ENCODE results near the gene SYPL1. TPM values are rescaled to one million over a fixed set of nuclear protein-coding genes. Genes with fewer than 3 reads are reported as not detected.

Gene SYPL1
- total RNA-seq, 1 experiment from 2014 or later: 78.0 TPM

DNA sequence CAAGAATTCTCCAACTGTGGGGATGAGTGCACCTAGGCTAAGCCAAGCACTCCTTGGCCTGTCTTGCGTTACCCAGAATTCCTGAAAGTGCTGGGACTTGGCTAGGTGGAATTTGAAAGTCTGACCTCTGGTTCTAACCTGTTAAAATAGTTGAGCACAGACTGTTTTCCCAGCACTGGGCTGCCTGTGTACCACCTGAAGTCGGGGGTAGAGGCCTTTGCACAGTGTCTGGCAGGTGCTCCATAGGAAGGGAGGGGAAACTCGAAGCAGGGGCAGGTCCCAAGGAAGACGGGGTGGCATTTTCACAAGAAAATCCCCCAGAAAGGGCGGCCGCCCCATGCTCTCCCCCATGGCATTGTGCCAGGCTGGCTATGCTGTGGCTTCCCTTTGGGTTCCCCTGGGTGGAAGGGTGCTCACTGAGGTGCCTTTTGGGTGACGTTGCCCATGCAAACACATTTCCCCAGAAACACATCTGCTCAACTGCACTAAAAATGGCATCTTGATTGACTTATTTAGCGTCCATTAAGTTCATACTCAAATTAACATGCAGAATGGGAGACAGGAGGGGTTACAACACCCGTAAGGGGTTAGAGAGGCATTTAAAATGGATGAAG, 62.9 kb downstream of the SYPL1 start:
- DNase-seq (ENCODE audit: low read depth, low spot score) (no peak), ATAC-seq (no peak)
- no peak overlapping the region for H2AFZ ChIP-seq (ENCODE audit: low read depth, low read length, poor library complexity, severe bottlenecking)
- no peaks in the 10 kb centered on the region for H3K4me1 ChIP-seq (ENCODE audit: control insufficient read depth in 1 of 2, insufficient read depth in 2 of 2, low read length in 2 of 2)
- ChIA-PET POLR2A (no interaction called here), RAD21 (ENCODE audit: low non-redundant PET in 1 of 2, low total read pairs in 2 of 2, uncharacterized antibody in 2 of 2, unreplicated experiment in 2 of 2) (no interaction called here), CTCF (no interaction called here)
- intact Hi-C loops (cut with micrococcal nuclease): loop anchor here (10.0 kb wide), 1 partner anchor 464 kb away; the partner anchor contains the start of gene EFCAB10
- no peak overlapping the region for H3K4me3 ChIP-seq (replicated peaks in 1 of 2; ENCODE audit: low read depth in 1 of 2, low read length in 2 of 2)
- no peaks in the 10 kb centered on the region for H3K9me2 ChIP-seq (ENCODE audit: insufficient read depth)
- TF ChIP-seq FOSL1 (IDR thresholded peaks at IDR 0.05; ENCODE audit: low read depth) (no peak), TCF7L2 (IDR thresholded peaks at IDR 0.05; ENCODE audit: borderline replicate concordance, extremely low read depth, insufficient read depth, insufficient read length) (no peak), EGR1 (IDR thresholded peaks at IDR 0.05; ENCODE audit: low read depth) (no peak), EZH2phosphoT487 (IDR thresholded peaks at IDR 0.05; ENCODE audit: borderline replicate concordance) (no peak)
- TF ChIP-seq, protein P1, sequence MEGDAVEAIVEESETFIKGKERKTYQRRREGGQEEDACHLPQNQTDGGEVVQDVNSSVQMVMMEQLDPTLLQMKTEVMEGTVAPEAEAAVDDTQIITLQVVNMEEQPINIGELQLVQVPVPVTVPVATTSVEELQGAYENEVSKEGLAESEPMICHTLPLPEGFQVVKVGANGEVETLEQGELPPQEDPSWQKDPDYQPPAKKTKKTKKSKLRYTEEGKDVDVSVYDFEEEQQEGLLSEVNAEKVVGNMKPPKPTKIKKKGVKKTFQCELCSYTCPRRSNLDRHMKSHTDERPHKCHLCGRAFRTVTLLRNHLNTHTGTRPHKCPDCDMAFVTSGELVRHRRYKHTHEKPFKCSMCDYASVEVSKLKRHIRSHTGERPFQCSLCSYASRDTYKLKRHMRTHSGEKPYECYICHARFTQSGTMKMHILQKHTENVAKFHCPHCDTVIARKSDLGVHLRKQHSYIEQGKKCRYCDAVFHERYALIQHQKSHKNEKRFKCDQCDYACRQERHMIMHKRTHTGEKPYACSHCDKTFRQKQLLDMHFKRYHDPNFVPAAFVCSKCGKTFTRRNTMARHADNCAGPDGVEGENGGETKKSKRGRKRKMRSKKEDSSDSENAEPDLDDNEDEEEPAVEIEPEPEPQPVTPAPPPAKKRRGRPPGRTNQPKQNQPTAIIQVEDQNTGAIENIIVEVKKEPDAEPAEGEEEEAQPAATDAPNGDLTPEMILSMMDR (IDR thresholded peaks at IDR 0.05 in 2 of 3, conservative IDR thresholded peaks at IDR 0.05 in 1 of 3; ENCODE audit: borderline replicate concordance in 1 of 3, insufficient read depth in 1 of 3, low read depth in 2 of 3, low read length in 2 of 3): no peak
- TF ChIP-seq, protein P2, sequence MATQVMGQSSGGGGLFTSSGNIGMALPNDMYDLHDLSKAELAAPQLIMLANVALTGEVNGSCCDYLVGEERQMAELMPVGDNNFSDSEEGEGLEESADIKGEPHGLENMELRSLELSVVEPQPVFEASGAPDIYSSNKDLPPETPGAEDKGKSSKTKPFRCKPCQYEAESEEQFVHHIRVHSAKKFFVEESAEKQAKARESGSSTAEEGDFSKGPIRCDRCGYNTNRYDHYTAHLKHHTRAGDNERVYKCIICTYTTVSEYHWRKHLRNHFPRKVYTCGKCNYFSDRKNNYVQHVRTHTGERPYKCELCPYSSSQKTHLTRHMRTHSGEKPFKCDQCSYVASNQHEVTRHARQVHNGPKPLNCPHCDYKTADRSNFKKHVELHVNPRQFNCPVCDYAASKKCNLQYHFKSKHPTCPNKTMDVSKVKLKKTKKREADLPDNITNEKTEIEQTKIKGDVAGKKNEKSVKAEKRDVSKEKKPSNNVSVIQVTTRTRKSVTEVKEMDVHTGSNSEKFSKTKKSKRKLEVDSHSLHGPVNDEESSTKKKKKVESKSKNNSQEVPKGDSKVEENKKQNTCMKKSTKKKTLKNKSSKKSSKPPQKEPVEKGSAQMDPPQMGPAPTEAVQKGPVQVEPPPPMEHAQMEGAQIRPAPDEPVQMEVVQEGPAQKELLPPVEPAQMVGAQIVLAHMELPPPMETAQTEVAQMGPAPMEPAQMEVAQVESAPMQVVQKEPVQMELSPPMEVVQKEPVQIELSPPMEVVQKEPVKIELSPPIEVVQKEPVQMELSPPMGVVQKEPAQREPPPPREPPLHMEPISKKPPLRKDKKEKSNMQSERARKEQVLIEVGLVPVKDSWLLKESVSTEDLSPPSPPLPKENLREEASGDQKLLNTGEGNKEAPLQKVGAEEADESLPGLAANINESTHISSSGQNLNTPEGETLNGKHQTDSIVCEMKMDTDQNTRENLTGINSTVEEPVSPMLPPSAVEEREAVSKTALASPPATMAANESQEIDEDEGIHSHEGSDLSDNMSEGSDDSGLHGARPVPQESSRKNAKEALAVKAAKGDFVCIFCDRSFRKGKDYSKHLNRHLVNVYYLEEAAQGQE (IDR thresholded peaks at IDR 0.05; ENCODE audit: low read depth): no peak
- no TSS peak for BruUV-seq (replicated peaks)
- no peak overlapping the region for H3K4me2 ChIP-seq (ENCODE audit: low read length)
- H4K20me1 ChIP-seq (ENCODE audit: insufficient read depth): no peaks in the 10 kb centered on the region
- H3K27ac ChIP-seq (ENCODE audit: low read depth, low read length): no peak overlapping the region
- H3K36me3 ChIP-seq (ENCODE audit: control insufficient read depth in 1 of 2, insufficient read depth in 2 of 2, low read length in 2 of 2): no peaks in the 10 kb centered on the region
- H3K9me3 ChIP-seq (ENCODE audit: control insufficient read depth in 1 of 2, insufficient read depth in 1 of 2, low read depth in 1 of 2, low read length in 2 of 2): no peaks in the 10 kb centered on the region
- H3K79me2 ChIP-seq (ENCODE audit: insufficient read depth, low read length): no peaks in the 10 kb centered on the region
- H3K9ac ChIP-seq (ENCODE audit: low read length): no peak overlapping the region
- no peaks in the 10 kb centered on the region for H3K27me3 ChIP-seq (ENCODE audit: insufficient read depth, low read length)

Measured in HCT116 (cell line).